NCI-H1417 treated with DMSO at 0.1 percent for 48 hours (cell line): ENCODE measurements around the gene ILF2.
A peak's percentile ranks its signal among the peaks of the same experiment; 100 is the strongest.
"Not testable (repeated sequence)": the region's sequence is repeated elsewhere in the genome, so short reads cannot be mapped to it uniquely, and the experiment has no call there.

Experiments
- DNase-seq: peaks from one replicate; lab custom pipeline; 2025; lab: John Stamatoyannopoulos, UW

Gene ILF2

GRCh38 chr1:153649137-153649862 lies 21.5 kb downstream of the ILF2 start:
- DNase-seq = no peak

GRCh38 chr1:153648000-153648643 lies 22.7 kb downstream of the ILF2 start:
- no peak for DNase-seq

DNA sequence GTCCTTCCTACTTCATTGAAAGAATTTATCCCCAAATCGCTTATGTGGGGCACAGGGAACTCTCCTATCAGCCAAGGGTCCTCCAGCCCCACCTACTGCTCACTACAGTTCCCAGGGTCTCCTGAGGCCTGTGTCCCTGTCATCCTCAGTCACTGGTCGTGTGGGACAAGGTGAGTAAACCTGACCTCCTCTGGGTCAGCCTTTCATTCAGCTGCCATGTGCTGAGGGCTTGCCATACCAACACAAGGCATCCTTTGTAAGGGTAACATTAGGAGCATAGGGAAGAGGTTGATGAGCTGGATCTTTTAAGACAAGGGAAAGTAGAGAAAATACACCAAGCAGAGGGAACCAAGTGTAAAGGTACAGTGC lies 23.5 kb downstream of the ILF2 start:
- no peak for DNase-seq

DNA sequence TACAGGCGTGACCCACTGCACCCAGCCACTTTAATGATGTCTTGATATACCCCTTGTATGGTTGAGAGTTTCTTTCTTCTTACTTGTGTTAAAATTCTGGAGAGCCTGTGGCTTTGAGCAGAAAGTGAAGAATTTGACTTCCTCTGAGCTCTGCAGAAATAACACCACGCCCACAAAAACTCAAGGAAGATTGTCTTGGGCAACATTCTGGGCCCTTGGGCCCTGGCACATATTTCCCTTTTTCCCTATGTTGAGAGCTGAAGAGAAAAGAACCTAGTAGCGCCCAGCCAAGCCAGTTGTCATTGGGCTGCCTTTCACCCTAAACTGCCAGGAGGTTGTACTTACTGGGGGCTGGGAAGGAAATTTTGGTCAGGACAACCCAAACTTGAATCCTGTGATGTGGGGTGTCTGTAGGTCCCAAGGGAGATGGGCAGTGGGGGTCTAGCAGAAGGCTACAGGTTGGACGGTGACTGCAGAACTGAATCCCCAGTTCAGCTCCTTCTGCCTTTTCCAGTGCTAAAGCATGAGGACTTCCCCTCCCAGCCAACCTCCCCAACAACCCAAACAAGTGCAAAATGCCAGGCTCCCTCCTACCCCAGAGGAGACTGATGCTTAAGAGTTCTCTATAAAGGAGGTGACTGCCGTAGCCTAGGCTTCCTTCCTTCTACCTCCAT lies 24.0 kb downstream of the ILF2 start:
- DNase-seq = no peak

GRCh38 chr1:153643816-153644215 lies 27.0 kb downstream of the ILF2 start:
- DNase-seq = no peak

GRCh38 chr1:153643100-153643499 lies 27.7 kb downstream of the ILF2 start:
- no peak for DNase-seq

- DNase-seq = no peak
These were observed 28.6 kb downstream of the ILF2 start for GRCh38 chr1:153642161-153642560.

DNA sequence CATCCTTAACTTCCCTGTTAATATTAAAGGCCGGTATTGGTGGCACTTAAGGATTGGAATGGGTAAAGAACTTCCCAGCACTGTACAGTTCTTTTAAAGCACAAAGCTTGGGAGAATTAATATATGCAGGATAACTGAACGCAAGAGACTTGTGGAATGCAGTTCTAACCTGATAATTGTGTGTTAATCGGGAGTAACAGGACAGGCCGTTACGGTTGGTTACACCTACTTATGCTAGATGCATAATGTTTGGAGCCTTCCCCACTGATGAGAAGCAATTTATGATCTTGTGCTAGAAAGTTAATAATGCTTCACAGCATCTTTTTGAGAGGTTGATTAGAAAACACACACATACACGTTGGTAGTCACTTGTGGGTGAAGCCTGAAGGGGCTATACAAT lies 29.9 kb downstream of the ILF2 start:
- DNase-seq = no peak

GRCh38 chr1:153640213-153640612 lies 30.6 kb downstream of the ILF2 start:
- DNase-seq = not testable (repeated sequence)

- no peak for DNase-seq
These were observed 31.5 kb downstream of the ILF2 start for GRCh38 chr1:153639280-153639679.

- no peak for DNase-seq
These were observed 32.5 kb downstream of the ILF2 start for GRCh38 chr1:153638261-153638660.

DNA sequence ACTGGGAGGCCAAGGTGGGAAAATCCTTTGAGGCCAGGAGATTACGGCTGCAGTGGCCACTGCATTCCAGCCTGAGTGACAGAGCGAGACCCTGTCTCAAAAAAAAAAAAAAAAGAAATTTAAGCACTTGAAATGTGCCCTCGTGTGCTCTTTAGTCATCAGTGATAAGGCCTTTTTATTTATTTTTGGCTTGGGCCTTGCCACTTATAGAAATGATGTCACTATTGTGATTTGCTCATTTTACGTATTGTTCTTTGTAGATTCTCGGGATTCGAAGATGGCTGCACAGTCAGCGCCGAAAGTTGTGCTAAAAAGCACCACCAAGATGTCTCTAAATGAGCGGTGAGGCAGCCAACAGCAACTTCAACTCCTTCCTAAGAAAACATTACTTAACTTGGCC lies 34.5 kb downstream of the ILF2 start:
- DNase-seq = no peak

DNA sequence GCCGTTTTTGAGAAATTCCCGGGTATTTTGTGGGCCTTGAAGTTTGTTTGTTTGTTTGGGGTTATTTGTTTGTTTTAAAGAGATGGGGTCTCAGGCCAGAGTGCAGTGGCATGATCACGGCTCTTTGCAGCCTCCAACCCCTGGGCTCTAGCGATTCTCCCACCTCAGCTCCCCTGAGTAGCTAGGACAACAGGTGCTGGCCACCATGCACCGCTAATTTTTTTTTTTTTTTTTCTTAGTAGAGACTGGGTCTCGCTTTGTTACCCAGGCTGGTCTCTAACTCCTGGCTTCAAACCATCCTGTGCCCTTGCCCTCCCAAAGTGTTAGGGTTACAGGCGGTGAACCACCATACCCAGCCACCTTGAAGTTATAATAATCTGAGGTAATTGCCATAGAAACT lies 34.9 kb downstream of the ILF2 start:
- DNase-seq = no peak

DNA sequence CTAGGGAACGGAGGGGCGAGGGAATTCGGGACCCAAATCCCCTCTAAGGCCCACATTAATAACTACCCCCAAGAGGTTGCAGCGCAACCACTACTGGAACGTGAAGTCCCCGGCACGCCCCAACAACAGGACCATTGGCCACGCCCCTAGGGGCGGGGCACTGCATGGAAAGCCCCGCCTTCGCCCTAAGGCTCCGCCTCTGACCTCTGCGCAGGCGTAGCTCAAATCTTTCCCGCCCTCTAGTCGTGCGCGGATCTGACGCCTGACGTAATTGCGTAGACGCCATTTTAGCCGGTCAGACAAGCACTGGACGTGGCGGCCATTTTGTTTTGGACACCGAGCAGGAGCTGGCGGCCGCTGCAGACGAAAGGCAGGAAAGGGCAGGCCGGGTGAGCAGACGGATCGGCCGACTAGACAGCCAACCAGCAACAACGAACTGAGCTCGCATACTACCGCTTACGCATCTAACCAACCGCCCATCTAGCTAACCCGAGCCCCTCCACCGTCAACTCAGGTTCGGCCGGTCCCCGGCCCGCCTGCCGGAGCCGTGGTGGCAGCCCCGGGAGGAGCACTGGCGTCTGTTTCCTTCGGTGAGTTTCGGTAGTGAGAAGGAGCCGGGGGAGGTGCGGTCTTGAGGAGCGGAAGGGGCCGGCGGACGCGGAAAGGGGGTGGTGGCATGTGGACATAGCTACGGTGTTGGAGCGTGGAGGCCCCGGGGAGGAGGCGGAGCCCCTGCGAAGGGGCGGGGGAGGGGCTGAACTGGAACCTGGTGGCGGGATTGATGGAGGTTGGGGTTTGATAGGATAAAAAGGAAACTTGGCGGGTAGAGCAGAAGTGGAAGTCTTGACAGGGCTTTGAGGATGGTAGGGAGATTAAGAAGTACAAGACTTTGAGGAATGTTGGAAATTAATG lies 36.8 kb downstream of the ILF2 start, which contains the start of gene CHTOP:
Gene CHTOP (plus strand): TSS at position 313 of the 912 bp plus-strand sequence. CDS start 2,523 bp downstream, outside the sequence.
- peak; percentile 84 for DNase-seq

GRCh38 chr1:153633161-153633753 lies 37.5 kb downstream of the ILF2 start:
- DNase-seq = no peak

GRCh38 chr1:153631047-153632022 lies 39.5 kb downstream of the ILF2 start:
- no peak for DNase-seq

GRCh38 chr1:153630384-153630783 lies 40.4 kb downstream of the ILF2 start:
- no peak for DNase-seq

DNA sequence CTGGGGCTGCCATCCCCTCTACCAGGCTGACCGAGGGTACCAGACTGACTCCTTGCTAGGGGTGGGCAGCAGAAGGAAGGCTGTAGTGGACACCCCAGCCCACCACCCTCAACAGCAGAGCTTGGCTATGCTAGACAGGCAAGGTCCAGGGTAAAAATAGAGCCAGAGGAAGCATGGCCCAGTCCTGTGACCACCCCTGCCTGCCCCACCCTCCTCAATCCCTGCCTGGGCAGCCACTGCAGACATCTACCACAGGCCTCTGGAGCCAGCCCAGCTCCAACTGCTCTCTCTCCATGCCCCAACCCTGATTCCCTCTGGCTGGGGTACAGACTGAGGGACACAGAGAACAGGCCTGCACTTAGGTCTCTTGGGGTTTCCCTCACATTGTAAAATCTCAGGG lies 40.8 kb downstream of the ILF2 start:
- no peak for DNase-seq

DNA sequence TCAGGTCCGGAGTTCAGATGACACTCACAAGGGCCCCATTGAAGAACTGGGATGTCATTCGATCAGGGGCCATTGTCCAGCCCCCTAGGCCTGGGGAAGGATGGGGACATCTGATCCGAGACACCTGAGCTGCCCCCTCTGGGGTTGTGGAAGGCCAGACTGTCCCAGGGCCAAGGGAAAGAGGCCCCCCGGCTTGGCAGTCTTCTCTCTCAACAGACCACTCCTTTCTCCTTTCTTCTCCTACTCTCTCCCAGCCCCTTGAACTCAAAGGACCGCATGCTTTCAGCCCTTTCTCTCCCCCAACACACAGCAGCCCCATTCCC lies 41.5 kb downstream of the ILF2 start:
- DNase-seq = no peak

GRCh38 chr1:153628638-153629342 lies 42.0 kb downstream of the ILF2 start:
- DNase-seq = no peak
